HFF-Myc (cell line): ENCODE measurements around the gene HIVEP3.

Source experiments
- DNase-seq: peaks from one replicate; pipeline ENCODE4 v3.0.0-alpha.2; 2011; ENCODE audit warnings: low read depth; ENCODE audit errors: extremely low read depth
- H3K4me3 ChIP-seq: replicated peaks from 2 replicates; pipeline ENCODE4 v1.5.1; 2011; ENCODE audit warnings: low read depth, mild to moderate bottlenecking, control low read depth, low read length
- CTCF ChIP-seq: IDR thresholded peaks from 2 replicates; pipeline ENCODE4 v1.5.1; 2012; ENCODE audit warnings: mild to moderate bottlenecking, low read depth, low read length, control low read depth; ENCODE audit errors: missing control alignments

Gene HIVEP3

DNA sequence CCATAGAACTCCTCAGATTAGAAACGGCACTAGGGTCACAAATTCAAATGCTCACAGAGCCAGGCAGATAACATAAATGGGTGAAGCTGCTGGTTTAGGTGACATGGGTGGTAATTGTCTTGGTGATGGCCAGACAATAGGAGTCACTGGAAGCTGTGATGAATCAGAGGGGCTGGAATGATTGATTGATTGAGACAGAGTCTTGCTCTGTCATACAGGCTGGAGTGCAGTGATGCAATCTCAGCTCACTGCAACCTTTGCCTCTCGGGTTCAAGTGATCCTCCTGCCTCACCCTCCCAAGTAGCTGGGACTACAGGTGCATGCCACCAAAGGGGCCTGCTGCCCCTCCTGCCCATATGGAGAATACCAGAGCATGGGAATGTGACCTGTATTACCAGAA is 63.0 kb downstream of the HIVEP3 start:
- no peak for TF ChIP-seq CTCF
- no peak for DNase-seq
- H3K4me3 ChIP-seq, result no peak overlapping the region

DNA sequence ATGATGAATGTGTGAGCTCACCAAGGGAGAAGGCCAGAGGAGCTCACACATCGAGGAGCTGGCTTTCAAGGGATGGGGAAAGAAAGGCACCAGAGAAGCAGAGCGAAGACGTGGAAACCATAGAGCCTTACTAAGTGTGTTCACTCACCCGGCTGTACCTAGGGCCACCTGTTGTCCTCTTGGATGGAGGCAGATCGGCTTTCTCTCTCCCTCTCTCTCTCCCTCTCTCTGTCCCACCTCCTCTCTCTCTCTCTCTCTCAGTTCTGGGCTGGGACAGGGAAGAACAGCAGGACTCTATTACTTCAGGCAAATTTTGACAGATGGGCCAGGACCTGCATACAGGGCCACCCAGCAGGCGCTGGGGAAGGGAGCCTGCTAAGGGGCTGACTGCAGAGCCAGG is 64.8 kb downstream of the HIVEP3 start:
- no peak for TF ChIP-seq CTCF
- H3K4me3 ChIP-seq, result no peak overlapping the region
- no peak for DNase-seq

DNA sequence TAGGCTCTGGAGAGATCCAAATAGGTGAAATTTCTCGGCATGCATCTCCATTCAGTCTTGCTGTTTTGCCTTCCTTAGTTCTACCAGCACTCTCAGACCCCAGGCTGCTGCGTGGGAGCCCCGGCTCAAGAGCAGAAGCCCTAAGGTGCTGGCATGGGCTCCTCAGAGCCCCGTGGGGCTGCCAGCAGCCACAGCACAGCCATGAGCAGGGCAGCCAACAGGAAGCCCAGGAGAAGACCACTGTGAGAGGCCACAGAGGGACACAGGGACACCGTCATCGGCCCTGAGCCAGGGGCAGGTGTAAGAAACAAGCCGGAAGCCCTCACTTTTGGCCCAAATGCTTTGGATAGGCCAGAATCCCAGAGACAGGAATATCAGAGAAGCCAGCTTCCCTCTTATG is 66.6 kb downstream of the HIVEP3 start:
- no peak for TF ChIP-seq CTCF
- no peak for DNase-seq
- no peak overlapping the region for H3K4me3 ChIP-seq

- DNase-seq, result peak; percentile 59
- no peak for TF ChIP-seq CTCF
- H3K4me3 ChIP-seq, result no peak overlapping the region
Measured at GRCh38 chr1:41851589-41851988, 67.1 kb downstream of the HIVEP3 start.

DNA sequence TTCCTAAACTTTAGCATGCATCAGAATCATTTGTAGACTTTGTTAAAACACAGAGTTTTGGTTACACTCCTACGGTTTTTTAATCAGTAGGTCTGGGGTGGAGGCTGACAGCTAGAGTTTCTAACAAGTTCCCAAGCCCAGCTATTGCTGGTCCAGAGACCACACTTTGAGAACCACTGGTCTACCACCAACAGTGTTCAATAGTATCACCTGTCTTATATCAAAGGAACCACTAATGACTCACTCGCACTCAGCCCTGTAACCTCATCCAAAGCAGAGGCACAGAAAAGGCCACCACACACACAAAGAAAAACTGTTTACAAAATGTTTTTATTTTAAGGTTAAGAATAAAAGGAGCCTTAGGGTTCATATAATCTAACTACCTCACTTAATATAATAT is 68.7 kb downstream of the HIVEP3 start:
- no peak for TF ChIP-seq CTCF
- DNase-seq, result no peak
- H3K4me3 ChIP-seq, result no peak overlapping the region

GRCh38 chr1:41849211-41849759 is 69.4 kb downstream of the HIVEP3 start:
- no peak for TF ChIP-seq CTCF
- no peak for DNase-seq
- no peak overlapping the region for H3K4me3 ChIP-seq
